Upper lobe of right lung (tissue), 1 donor: ENCODE data around the gene PCGF1. TPM values are rescaled to one million over a fixed set of nuclear protein-coding genes. Genes with fewer than 3 reads are reported as not detected.

Source experiments
- ATAC-seq: fragments of 200-7000 bp; cut with Tn5 transposase; one replicate; pipeline ENCODE4 v1.9.1; 2020; ENCODE audit warnings: mild to moderate bottlenecking, moderate library complexity
- DNase-seq: peaks from one replicate; pipeline ENCODE4 v3.0.0-alpha.2; 2020
- H3K27ac ChIP-seq: fragments of 200-600 bp; one replicate; pipeline ENCODE4 v1.8.0; 2022
- H3K27me3 ChIP-seq: fragments of 200-600 bp; one replicate; pipeline ENCODE4 v1.8.0; 2022; ENCODE audit warnings: mild to moderate bottlenecking
- H3K36me3 ChIP-seq: fragments of 200-600 bp; one replicate; pipeline ENCODE4 v1.8.0; 2022
- H3K4me1 ChIP-seq: fragments of 200-600 bp; one replicate; pipeline ENCODE4 v1.8.0; 2022
- H3K4me3 ChIP-seq: fragments of 200-600 bp; one replicate; pipeline ENCODE4 v1.8.0; 2022; ENCODE audit warnings: mild to moderate bottlenecking
- H3K9me3 ChIP-seq: fragments of 200-600 bp; one replicate; pipeline ENCODE4 v1.8.0; 2022
- intact Hi-C: fragments of 100-400 bp; cut with DNase I; formaldehyde crosslinking; loops from one replicate; pipeline ENCODE4 v1.11.0; 2022
- total RNA-seq: library from RNA; stranded (reverse); fragmentation: NEBNext Ultra II Directional; extraction: Animal tissue kit (Norgen Biotek cat#: 25700); gene quantifications from one replicate; pipeline ENCODE4 v1.2.1, GENCODE V29; 2021
- TF ChIP-seq, protein P1 (sequence below): fragments of 200-600 bp; IDR thresholded peaks from one replicate; pipeline ENCODE4 v1.8.0; 2022; ENCODE audit warnings: antibody characterized with exemption
- donor health status: DM: no; HTN: yes; CAD: no; lungs with severe emphysema.

The PCGF1 gene
- total RNA-seq, 1 donor from 2014 or later, result 30.1 TPM

DNA sequence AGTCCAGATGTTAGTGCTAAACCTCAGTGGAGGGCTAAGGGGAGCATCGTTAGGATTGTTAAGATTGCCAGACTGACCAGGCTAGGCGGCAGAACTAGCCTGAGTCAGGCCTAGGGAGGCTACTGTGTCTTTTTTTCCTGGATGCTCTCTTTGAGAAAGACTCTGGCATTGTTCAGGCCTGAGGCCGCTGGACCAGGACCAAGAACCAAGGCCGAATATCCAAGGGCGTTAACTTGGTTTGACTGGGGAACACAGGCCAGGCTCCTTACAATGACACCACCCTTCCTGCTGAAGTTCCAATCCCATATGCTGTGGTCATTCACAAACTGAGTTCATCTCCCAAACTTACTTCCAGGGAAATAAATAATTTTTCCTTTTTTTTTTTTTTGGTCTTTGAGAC lies 32.8 kb upstream of the PCGF1 start:
- Histone ChIP-seq H3K9me3 (no peaks in the 10 kb centered on the region), H3K36me3 (no peaks in the 10 kb centered on the region), H3K27ac (no peak overlapping the region), H3K4me1 (no peaks in the 10 kb centered on the region), H3K4me3 (no peak overlapping the region), H3K27me3 (no peaks in the 10 kb centered on the region)
- DNase-seq (peak; percentile 43), ATAC-seq (peak; percentile 40)
- intact Hi-C loops, result no loop called here
- TF ChIP-seq, protein P1, sequence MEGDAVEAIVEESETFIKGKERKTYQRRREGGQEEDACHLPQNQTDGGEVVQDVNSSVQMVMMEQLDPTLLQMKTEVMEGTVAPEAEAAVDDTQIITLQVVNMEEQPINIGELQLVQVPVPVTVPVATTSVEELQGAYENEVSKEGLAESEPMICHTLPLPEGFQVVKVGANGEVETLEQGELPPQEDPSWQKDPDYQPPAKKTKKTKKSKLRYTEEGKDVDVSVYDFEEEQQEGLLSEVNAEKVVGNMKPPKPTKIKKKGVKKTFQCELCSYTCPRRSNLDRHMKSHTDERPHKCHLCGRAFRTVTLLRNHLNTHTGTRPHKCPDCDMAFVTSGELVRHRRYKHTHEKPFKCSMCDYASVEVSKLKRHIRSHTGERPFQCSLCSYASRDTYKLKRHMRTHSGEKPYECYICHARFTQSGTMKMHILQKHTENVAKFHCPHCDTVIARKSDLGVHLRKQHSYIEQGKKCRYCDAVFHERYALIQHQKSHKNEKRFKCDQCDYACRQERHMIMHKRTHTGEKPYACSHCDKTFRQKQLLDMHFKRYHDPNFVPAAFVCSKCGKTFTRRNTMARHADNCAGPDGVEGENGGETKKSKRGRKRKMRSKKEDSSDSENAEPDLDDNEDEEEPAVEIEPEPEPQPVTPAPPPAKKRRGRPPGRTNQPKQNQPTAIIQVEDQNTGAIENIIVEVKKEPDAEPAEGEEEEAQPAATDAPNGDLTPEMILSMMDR, result no peak

DNA sequence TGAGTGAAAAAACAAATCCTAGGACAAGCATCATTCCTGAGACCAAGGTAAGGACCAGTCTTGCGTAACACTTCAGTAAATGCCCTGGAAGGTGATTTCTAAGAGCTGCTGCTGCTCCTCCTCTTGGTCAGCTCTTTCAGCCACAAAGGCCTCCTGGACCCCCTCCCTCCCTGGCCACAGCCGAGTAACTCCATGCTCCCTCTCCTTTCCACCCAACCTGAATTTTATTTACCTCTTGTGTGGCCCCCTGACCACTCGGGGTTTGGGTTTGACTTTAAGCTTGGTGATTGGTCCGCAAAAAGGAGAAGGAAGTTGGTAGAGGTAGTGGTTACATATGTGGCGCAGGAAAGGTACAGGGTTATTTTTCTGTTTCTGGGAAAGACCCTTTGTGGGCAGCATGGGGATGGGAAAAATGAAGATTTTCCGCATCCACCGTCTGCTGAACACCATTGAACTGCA lies 31.4 kb upstream of the PCGF1 start:
- no peak overlapping the region for H3K4me3 ChIP-seq
- no peaks in the 10 kb centered on the region for H3K9me3 ChIP-seq
- ATAC-seq (no peak), DNase-seq (peak; percentile 39)
- H3K4me1 ChIP-seq, result no peaks in the 10 kb centered on the region
- intact Hi-C loops, result no loop called here
- H3K27ac ChIP-seq, result no peak overlapping the region
- no peaks in the 10 kb centered on the region for H3K27me3 ChIP-seq
- peaks cover 2% of the 10 kb centered on the region for H3K36me3 ChIP-seq
- TF ChIP-seq, protein P1, result no peak

DNA sequence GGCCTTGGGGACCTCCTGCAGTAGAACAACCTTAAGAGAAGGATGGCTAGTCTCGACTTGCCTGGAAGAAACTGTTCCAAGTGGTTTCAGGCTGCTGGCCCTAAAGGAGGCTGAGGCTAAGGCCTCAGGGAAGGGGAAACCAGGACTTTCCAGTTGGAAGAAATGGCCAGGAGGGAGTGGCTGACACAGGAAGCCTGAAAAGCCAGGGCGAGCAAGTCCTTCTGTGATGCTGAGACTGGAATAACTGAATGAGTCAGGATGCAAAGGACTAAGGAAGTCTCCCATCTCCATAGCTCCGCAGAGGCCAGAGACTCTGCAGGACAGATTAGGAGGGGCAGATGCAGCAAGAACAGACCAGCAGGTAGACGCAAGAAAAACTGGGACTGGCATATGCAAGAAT lies 29.6 kb upstream of the PCGF1 start:
- no peaks in the 10 kb centered on the region for H3K4me1 ChIP-seq
- H3K9me3 ChIP-seq, result no peaks in the 10 kb centered on the region
- peaks cover 18% of the 10 kb centered on the region for H3K36me3 ChIP-seq
- ATAC-seq (no peak), DNase-seq (peak; percentile 20)
- TF ChIP-seq, protein P1, result no peak
- no peak overlapping the region for H3K4me3 ChIP-seq
- intact Hi-C loops, result no loop called here
- H3K27ac ChIP-seq, result no peak overlapping the region
- H3K27me3 ChIP-seq, result no peaks in the 10 kb centered on the region

DNA sequence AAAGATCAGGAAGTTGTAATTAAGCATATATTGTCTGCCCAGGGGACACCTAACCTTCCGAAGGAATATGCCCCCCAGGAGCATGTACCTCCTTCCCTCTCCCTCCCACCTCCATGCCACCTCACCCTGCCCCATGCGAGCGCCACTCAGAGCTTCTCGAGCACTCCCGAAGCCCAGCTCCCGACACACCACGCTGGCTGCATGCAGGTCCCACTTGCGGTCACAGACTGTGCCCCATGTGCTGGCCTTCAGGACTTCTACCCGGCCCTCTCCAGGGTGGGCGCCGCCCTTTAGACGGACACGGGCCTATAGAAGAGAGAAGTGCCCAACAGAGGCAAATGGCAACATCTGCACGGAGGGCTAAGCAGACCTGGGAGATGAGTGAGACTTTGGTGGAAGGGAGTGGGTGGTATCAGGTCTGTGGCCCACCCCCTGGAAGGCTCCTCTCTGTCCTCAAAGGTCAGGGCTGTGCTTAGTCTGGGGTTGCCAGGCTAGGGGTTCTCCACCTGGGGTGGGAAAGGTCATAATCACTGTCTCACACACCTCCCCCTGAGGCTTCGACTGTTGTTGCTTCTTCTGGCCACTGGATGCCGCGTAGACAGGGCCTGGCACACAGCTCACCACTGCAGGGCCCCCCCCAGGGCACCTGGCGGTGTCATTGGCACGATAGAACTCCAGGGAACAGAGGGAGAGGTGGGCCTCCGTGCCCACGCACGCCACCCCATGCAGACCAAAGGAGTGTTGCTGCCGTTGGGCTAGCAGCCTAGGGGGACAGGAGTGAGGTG lies 28.9 kb upstream of the PCGF1 start:
- H3K4me1 ChIP-seq, result peaks cover 6% of the 10 kb centered on the region
- no peak overlapping the region for H3K27ac ChIP-seq
- H3K9me3 ChIP-seq, result no peaks in the 10 kb centered on the region
- ATAC-seq (no peak), DNase-seq (peak; percentile 48)
- no peaks in the 10 kb centered on the region for H3K27me3 ChIP-seq
- H3K4me3 ChIP-seq, result no peak overlapping the region
- TF ChIP-seq, protein P1, result no peak
- intact Hi-C loops, result no loop called here
- H3K36me3 ChIP-seq, result peaks cover 19% of the 10 kb centered on the region

DNA sequence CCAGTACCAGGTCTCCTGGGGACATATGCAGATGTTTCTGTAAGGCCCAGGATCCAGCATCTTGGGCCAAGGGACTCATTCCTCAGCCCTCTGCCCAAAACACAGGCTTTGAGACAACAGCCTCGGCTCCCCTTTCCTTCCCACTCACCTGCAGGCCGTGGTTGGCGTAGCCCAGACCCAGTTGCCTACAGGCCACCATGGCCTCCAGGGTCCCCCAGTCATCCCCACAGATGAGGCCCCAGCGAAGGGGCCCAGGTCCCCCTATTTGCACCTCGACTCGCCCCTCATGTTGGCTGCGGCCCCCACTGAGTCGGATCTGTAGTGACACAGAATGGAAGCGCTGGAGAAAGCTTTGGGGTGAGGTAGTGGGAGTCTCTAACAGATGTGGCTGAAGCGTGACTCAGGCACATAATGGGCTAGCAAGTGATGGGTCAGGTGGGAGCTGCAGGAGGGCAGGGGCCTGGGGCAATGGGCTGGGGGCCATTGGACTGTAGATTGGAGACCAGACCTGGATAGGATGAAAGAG lies 28.0 kb upstream of the PCGF1 start:
- intact Hi-C loops, result no loop called here
- Histone ChIP-seq H3K27ac (no peak overlapping the region), H3K27me3 (no peaks in the 10 kb centered on the region), H3K4me3 (no peak overlapping the region), H3K36me3 (peaks cover 19% of the 10 kb centered on the region), H3K9me3 (no peaks in the 10 kb centered on the region), H3K4me1 (peaks cover 14% of the 10 kb centered on the region)
- no peak for ATAC-seq
- TF ChIP-seq, protein P1, result no peak
- DNase-seq, result peak; percentile 51
